ENCODE results near the gene OR2D2.

DNA sequence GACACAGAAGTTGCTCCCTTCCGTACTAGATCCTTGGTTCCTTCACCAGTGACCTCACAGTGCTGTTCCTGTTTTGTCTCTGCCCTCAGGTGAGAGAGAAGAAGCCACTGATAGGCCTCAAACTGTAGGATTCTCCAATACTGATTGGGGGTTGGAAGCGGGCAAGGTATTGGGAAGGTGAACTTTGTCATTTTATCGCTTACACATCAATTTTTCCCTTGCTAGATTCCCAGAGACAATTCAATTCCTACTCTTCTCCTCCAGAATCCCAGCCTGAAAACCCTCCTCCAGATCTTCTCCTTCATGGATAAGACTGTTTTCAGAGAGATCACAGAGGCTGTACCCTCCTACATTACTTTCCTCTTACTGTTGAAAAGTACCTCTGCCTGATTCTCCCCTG lies 19.1 kb upstream of the OR2D2 start:
- TF ChIP-seq, protein P1, sequence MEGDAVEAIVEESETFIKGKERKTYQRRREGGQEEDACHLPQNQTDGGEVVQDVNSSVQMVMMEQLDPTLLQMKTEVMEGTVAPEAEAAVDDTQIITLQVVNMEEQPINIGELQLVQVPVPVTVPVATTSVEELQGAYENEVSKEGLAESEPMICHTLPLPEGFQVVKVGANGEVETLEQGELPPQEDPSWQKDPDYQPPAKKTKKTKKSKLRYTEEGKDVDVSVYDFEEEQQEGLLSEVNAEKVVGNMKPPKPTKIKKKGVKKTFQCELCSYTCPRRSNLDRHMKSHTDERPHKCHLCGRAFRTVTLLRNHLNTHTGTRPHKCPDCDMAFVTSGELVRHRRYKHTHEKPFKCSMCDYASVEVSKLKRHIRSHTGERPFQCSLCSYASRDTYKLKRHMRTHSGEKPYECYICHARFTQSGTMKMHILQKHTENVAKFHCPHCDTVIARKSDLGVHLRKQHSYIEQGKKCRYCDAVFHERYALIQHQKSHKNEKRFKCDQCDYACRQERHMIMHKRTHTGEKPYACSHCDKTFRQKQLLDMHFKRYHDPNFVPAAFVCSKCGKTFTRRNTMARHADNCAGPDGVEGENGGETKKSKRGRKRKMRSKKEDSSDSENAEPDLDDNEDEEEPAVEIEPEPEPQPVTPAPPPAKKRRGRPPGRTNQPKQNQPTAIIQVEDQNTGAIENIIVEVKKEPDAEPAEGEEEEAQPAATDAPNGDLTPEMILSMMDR (IDR thresholded peaks at IDR 0.05; ENCODE audit: borderline replicate concordance, extremely low read depth, low read length, poor library complexity, severe bottlenecking) = no peak
- TF ChIP-seq EZH2 (IDR thresholded peaks at IDR 0.05; ENCODE audit: borderline replicate concordance, low read depth, low read length, severe bottlenecking) = no peak
